HCT116 (cell line): Measurements from ENCODE around the gene BFSP2. TPM values are rescaled to one million over a fixed set of nuclear protein-coding genes. Genes with fewer than 3 reads are reported as not detected.
"Not testable (repeated sequence)": the region's sequence is repeated elsewhere in the genome, so short reads cannot be mapped to it uniquely, and the experiment has no call there.

ENCODE experiments used
- ATAC-seq: fragments of 200-7000 bp; cut with Tn5 transposase; 2 replicates; pipeline ENCODE4 v1.9.1; 2020; ENCODE audit warnings: mild to moderate bottlenecking, moderate library complexity
- BruUV-seq: library from RNA; stranded (reverse); fragments of 400-500 nt; replicated peaks from 2 replicates; lab custom pipeline; 2021; lab: Mats Ljungman, UMichigan
- CTCF ChIA-PET: fragments of 300-600 bp; sonication (Branson Sonifier 250); formaldehyde crosslinking; loops from one replicate; lab custom pipeline; 2021; ENCODE audit warnings: antibody characterized with exemption; lab: Charles Lee
- POLR2A ChIA-PET: fragments of 300-600, 350-600 bp; sonication (Branson Sonifier 250); formaldehyde crosslinking; loops from one replicate; lab custom pipeline; 2021; ENCODE audit warnings: antibody characterized with exemption; lab: Charles Lee
- RAD21 ChIA-PET, 2 experiments: fragments of 300-600 bp; sonication (Branson Sonifier 250); formaldehyde crosslinking; loops; one replicate each; lab custom pipeline; 2023; ENCODE audit warnings: low total read pairs in 2 of 2; ENCODE audit not compliant: uncharacterized antibody in 2 of 2, unreplicated experiment in 2 of 2, low non-redundant PET in 1 of 2; lab: Charles Lee
- DNase-seq: peaks from one replicate; pipeline ENCODE4 v3.0.0-alpha.2; 2010; ENCODE audit warnings: low read depth, low spot score
- H2AFZ ChIP-seq: fragments of 200-600 bp; shearing (Covaris generic), sonication (generic); 2 replicates; pipeline ENCODE4 v1.6.1; 2017; ENCODE audit warnings: low read depth, mixed run types, mixed read lengths, antibody characterized with exemption, low read length; ENCODE audit not compliant: poor library complexity, severe bottlenecking
- H3K27ac ChIP-seq: 2 replicates; pipeline ENCODE4 v1.5.1; 2012; ENCODE audit warnings: low read depth, low read length
- H3K27me3 ChIP-seq: fragments of 200-600 bp; sonication (generic); 2 replicates; pipeline ENCODE4 v1.6.1; 2016; ENCODE audit warnings: mixed run types, low read length, mixed read lengths; ENCODE audit not compliant: insufficient read depth
- H3K36me3 ChIP-seq, 2 experiments: fragments of 200-500 bp in 1 of 2; fragments of 200-600 bp in 1 of 2; sonication (Bioruptor generic) in 1 of 2; sonication (generic) in 1 of 2; 2 replicates each; pipeline versions ENCODE4 v1.5.1 to v1.6.1; 2014 to 2016; ENCODE audit warnings: low read length in 2 of 2, inconsistent platforms in 1 of 2, mixed read lengths in 1 of 2, mixed run types in 1 of 2; ENCODE audit not compliant: insufficient read depth in 2 of 2, control insufficient read depth in 1 of 2
- H3K4me1 ChIP-seq, 2 experiments: fragments of 200-600 bp in 1 of 2; sonication (generic) in 1 of 2; 2 replicates each; pipeline versions ENCODE4 v1.5.1 to v1.6.1; 2012 to 2017; ENCODE audit warnings: low read length in 2 of 2, inconsistent platforms in 1 of 2, mild to moderate bottlenecking in 1 of 2, mixed read lengths in 1 of 2, mixed run types in 1 of 2, moderate library complexity in 1 of 2; ENCODE audit not compliant: insufficient read depth in 2 of 2, control insufficient read depth in 1 of 2
- H3K4me2 ChIP-seq: fragments of 200-600 bp; sonication (generic); 2 replicates; pipeline ENCODE4 v1.6.1; 2017; ENCODE audit warnings: mixed run types, low read length, mixed read lengths
- H3K4me3 ChIP-seq, 2 experiments: fragments of 200-600 bp in 1 of 2; sonication (generic) in 1 of 2; replicated peaks in 1 of 2; 2 replicates each; pipeline ENCODE4 v1.5.1; 2011 to 2016; ENCODE audit warnings: low read length in 2 of 2, control low read depth in 1 of 2, low read depth in 1 of 2, mild to moderate bottlenecking in 1 of 2, mixed read lengths in 1 of 2, mixed run types in 1 of 2
- H3K79me2 ChIP-seq: fragments of 200-600 bp; sonication (generic); 2 replicates; pipeline ENCODE4 v1.6.1; 2017; ENCODE audit warnings: mild to moderate bottlenecking, mixed run types, low read length, moderate library complexity, mixed read lengths; ENCODE audit not compliant: insufficient read depth
- H3K9ac ChIP-seq: fragments of 200-600 bp; sonication (generic); 2 replicates; pipeline ENCODE4 v1.6.1; 2016; ENCODE audit warnings: low read length, mixed read lengths
- H3K9me2 ChIP-seq: fragments of 200-600 bp; sonication (generic), shearing (Covaris generic); 2 replicates; pipeline ENCODE4 v1.6.1; 2017; ENCODE audit warnings: mixed run types, mild to moderate bottlenecking, moderate library complexity; ENCODE audit not compliant: insufficient read depth
- H3K9me3 ChIP-seq, 2 experiments: fragments of 200-500 bp in 1 of 2; fragments of 200-600 bp in 1 of 2; sonication (Bioruptor generic) in 1 of 2; sonication (generic) in 1 of 2; 2 replicates each; pipeline ENCODE4 v1.6.1; 2014 to 2017; ENCODE audit warnings: low read length in 2 of 2, mixed read lengths in 2 of 2, inconsistent platforms in 1 of 2, low read depth in 1 of 2, mild to moderate bottlenecking in 1 of 2, mixed run types in 1 of 2, moderate library complexity in 1 of 2; ENCODE audit not compliant: control insufficient read depth in 1 of 2, insufficient read depth in 1 of 2
- H4K20me1 ChIP-seq: fragments of 200-600 bp; sonication (generic), shearing (Covaris generic); 2 replicates; pipeline ENCODE4 v1.6.1; 2017; ENCODE audit warnings: mixed run types, mild to moderate bottlenecking, moderate library complexity; ENCODE audit not compliant: insufficient read depth
- CEBPB ChIP-seq: IDR thresholded peaks from 2 replicates; pipeline ENCODE4 v1.6.1; 2012; ENCODE audit warnings: low read depth
- EZH2 ChIP-seq: fragments of 200-600 bp; sonication (generic); IDR thresholded peaks from 2 replicates; pipeline ENCODE4 v1.6.1; 2017; ENCODE audit warnings: antibody characterized with exemption, mixed run types
- JUND ChIP-seq: IDR thresholded peaks from 2 replicates; pipeline ENCODE4 v1.6.1; 2012
- RAD21 ChIP-seq: IDR thresholded peaks from 2 replicates; pipeline ENCODE4 v1.6.1; 2012; ENCODE audit warnings: low read depth, mild to moderate bottlenecking
- YY1 ChIP-seq: IDR thresholded peaks from 2 replicates; pipeline ENCODE4 v1.6.1; 2011; ENCODE audit warnings: low read length, low read depth, moderate library complexity, mild to moderate bottlenecking; ENCODE audit not compliant: insufficient replicate concordance; ENCODE audit errors: extremely low read depth
- intact Hi-C: fragments of 100-400 bp; cut with micrococcal nuclease; formaldehyde crosslinking; loops from 2 replicates; pipeline ENCODE4 v1.10.0; 2022
- total RNA-seq: library from RNA; stranded (reverse); gene quantifications from one replicate; pipeline ENCODE4 v1.2.1, GENCODE V29; 2021; ENCODE audit not compliant: unreplicated experiment
- TF ChIP-seq, protein P1 (sequence below), 3 experiments: fragments of 200-600 bp in 1 of 3; sonication (generic) in 1 of 3; IDR thresholded peaks in 2 of 3; conservative IDR thresholded peaks in 1 of 3; 2 replicates each; pipeline ENCODE4 v1.5.1; 2012 to 2017; ENCODE audit warnings: low read depth in 2 of 3, low read length in 2 of 3, antibody characterized with exemption in 1 of 3, borderline replicate concordance in 1 of 3, control low read depth in 1 of 3, mild to moderate bottlenecking in 1 of 3, mixed read lengths in 1 of 3, mixed run types in 1 of 3, moderate library complexity in 1 of 3; ENCODE audit not compliant: insufficient read depth in 1 of 3

BFSP2 gene
- total RNA-seq, 1 experiment from 2014 or later, result not detected

DNA sequence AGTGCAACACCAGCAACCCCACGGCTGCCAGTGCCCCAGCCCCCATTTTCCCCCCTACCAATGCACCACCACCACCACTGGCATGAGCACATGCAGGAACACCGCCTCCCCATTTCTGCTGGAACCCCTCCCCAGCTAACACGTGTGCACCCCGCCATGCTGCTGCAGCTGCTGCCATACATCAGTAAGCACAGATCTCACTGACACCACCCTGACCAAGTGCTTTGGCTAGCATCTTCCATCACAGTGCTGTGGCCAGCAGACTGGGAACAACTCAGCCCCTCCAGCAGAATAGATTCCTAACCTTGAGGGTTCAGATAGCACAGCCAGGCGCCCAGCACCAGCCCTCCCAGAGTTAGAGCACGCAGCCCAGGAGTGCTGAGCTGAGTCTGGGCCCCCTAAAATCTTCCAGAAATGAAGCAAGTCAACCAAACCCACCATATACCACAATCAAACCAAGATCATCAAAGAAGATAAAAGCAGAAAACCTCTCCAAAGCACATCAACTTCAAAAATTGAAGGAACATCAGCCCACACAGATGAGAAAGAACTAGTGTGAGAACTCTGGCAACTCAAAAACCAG lies 92.4 kb downstream of the BFSP2 start:
- POLR2A ChIA-PET, result no interaction called here
- no peaks in the 10 kb centered on the region for H3K27me3 ChIP-seq
- TF ChIP-seq YY1 (no peak), CEBPB (no peak), RAD21 (no peak), EZH2 (no peak)
- H3K4me2 ChIP-seq, result no peak overlapping the region
- no TSS peak for BruUV-seq
- peaks cover 0 to under 1% of the 10 kb centered on the region in 2 experiments; a peak in 1 of 4 replicates for H3K9me3 ChIP-seq
- H3K9me2 ChIP-seq, result no peaks in the 10 kb centered on the region
- H2AFZ ChIP-seq, result no peak overlapping the region
- H3K36me3 ChIP-seq, result no peaks in the 10 kb centered on the region
- H3K79me2 ChIP-seq, result no peaks in the 10 kb centered on the region
- no peak overlapping the region for H3K4me3 ChIP-seq
- no peak for ATAC-seq
- CTCF ChIA-PET, result no interaction called here
- RAD21 ChIA-PET, result no interaction called here
- H3K9ac ChIP-seq, result no peak overlapping the region
- intact Hi-C loops, result no loop called here
- no peak for DNase-seq
- H3K27ac ChIP-seq, result no peak overlapping the region
- H4K20me1 ChIP-seq, result no peaks in the 10 kb centered on the region
- H3K4me1 ChIP-seq, result peaks cover 0 to 9% of the 10 kb centered on the region in 2 experiments; a peak in 2 of 4 replicates

DNA sequence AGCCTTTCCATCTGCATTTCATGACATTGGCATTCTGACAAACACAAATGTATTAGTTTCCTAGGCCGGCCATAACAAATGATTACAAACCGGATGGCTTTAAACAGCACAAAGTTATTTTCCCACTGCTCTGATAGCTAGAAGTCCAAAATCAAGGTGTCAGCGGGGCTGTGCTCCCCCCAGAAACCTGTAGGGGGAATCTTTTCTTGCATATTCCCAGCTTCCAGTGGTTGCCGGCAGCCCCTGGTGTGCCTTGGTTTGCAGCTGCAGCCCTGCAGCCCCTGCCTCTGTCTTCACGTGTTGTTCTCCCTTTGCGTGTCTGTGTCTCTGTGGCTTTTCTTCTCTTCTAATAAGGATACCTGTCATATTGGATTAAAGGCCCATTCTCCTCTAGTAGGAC lies 94.6 kb downstream of the BFSP2 start:
- ATAC-seq (peak; percentile 85), DNase-seq (no peak)
- BruUV-seq, result no TSS peak
- Histone ChIP-seq H2AFZ (peak overlapping the region; percentile 36), H3K9ac (no peak overlapping the region), H3K9me3 (no peaks in the 10 kb centered on the region), H3K4me1 (no peaks in the 10 kb centered on the region), H4K20me1 (no peaks in the 10 kb centered on the region), H3K27ac (no peak overlapping the region), H3K27me3 (no peaks in the 10 kb centered on the region), H3K36me3 (no peaks in the 10 kb centered on the region), H3K79me2 (no peaks in the 10 kb centered on the region), H3K4me2 (no peak overlapping the region), H3K9me2 (no peaks in the 10 kb centered on the region), H3K4me3 (no peak overlapping the region)
- intact Hi-C loops, result no loop called here
- ChIA-PET CTCF (interaction anchor here (1.0 to 1.4 kb wide), 4 partner anchors 14 to 84 kb away, joined by 3 to 5 read pairs (median 3); partner anchors contain the start of gene CDV3), RAD21 (interaction anchor here in 1 of 2 experiments (1.1 kb wide), 1 partner anchor 84 kb away, joined by 4 read pairs; no protein-coding TSS in a partner anchor), POLR2A (interaction anchor here (0.9 kb wide), 1 partner anchor 76 kb away, joined by 3 read pairs; no protein-coding TSS in a partner anchor)
- TF ChIP-seq, protein P1, sequence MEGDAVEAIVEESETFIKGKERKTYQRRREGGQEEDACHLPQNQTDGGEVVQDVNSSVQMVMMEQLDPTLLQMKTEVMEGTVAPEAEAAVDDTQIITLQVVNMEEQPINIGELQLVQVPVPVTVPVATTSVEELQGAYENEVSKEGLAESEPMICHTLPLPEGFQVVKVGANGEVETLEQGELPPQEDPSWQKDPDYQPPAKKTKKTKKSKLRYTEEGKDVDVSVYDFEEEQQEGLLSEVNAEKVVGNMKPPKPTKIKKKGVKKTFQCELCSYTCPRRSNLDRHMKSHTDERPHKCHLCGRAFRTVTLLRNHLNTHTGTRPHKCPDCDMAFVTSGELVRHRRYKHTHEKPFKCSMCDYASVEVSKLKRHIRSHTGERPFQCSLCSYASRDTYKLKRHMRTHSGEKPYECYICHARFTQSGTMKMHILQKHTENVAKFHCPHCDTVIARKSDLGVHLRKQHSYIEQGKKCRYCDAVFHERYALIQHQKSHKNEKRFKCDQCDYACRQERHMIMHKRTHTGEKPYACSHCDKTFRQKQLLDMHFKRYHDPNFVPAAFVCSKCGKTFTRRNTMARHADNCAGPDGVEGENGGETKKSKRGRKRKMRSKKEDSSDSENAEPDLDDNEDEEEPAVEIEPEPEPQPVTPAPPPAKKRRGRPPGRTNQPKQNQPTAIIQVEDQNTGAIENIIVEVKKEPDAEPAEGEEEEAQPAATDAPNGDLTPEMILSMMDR (IDR thresholded peaks at IDR 0.05 in 2 of 3, conservative IDR thresholded peaks at IDR 0.05 in 1 of 3; ENCODE audit: borderline replicate concordance in 1 of 3, insufficient read depth in 1 of 3, low read depth in 2 of 3, low read length in 2 of 3), result peak; percentile 29 to 55 (median 54); a peak in 5 of 6 replicates
- TF ChIP-seq RAD21 (peak; percentile 53), CEBPB (no peak), JUND (no peak)

DNA sequence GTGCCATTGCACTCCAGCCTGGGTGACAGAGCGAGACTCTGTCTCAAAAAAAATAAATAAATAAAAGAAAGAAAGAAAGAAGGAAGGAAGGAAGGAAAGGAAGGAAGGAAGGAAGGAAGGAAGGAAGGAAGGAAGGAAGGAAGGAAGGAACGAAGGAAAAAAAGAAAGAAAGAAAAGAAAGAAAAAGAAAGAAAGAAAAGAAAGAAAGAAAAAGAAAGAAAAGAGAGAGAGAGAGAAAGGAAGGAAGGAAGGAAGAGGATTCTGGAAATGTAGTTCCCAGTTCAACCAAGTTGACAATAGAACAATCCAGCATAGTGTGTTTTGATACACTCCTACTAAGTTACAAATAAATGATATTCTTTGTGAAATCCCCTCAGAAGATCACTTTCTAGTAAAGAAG lies 102.7 kb downstream of the BFSP2 start:
- H3K27ac ChIP-seq, intact Hi-C loops, H3K27me3 ChIP-seq, POLR2A ChIA-PET, H3K9ac ChIP-seq, H4K20me1 ChIP-seq, H3K9me3 ChIP-seq, ATAC-seq, RAD21 ChIA-PET, CTCF ChIA-PET, H3K4me2 ChIP-seq, H3K79me2 ChIP-seq, H3K4me1 ChIP-seq, DNase-seq, H3K9me2 ChIP-seq, H2AFZ ChIP-seq, BruUV-seq, H3K36me3 ChIP-seq, H3K4me3 ChIP-seq: not testable (repeated sequence)
